GM18502 (cell line): ENCODE data around the gene TUBG1.
"Not testable (repeated sequence)": the region's sequence is repeated elsewhere in the genome, so short reads cannot be mapped to it uniquely, and the experiment has no call there.

Experiments used
- ATAC-seq: cut with Tn5 transposase; IDR thresholded peaks from one replicate; pipeline ENCODE4 v1.9.1; 2021; ENCODE audit warnings: mild to moderate bottlenecking; ENCODE audit not compliant: unreplicated experiment, poor library complexity

The TUBG1 gene

GRCh38 chr17:42621987-42622386 lies 12.5 kb downstream of the TUBG1 start:
- ATAC-seq = not testable (repeated sequence)

- no peak for ATAC-seq
These were observed 13.8 kb downstream of the TUBG1 start for GRCh38 chr17:42623271-42623670.

- no peak for ATAC-seq
These were observed 14.5 kb downstream of the TUBG1 start for GRCh38 chr17:42623732-42624596.

GRCh38 chr17:42627032-42627764 lies 17.7 kb downstream of the TUBG1 start:
- ATAC-seq = not testable (repeated sequence)

- no peak for ATAC-seq
These were observed 20.0 kb downstream of the TUBG1 start for GRCh38 chr17:42629411-42630009.

GRCh38 chr17:42632949-42633444 lies 23.5 kb downstream of the TUBG1 start:
- ATAC-seq = no peak

- no peak for ATAC-seq
These were observed 30.1 kb downstream of the TUBG1 start for GRCh38 chr17:42639525-42640113.

GRCh38 chr17:42640121-42640520 lies 30.6 kb downstream of the TUBG1 start:
- ATAC-seq = no peak

GRCh38 chr17:42642336-42642735 lies 32.9 kb downstream of the TUBG1 start:
- no peak for ATAC-seq

- no peak for ATAC-seq
These were observed 38.3 kb downstream of the TUBG1 start for GRCh38 chr17:42647778-42648177.

- ATAC-seq = no peak
These were observed 41.9 kb downstream of the TUBG1 start for GRCh38 chr17:42651392-42651791.

- no peak for ATAC-seq
These were observed 44.0 kb downstream of the TUBG1 start for GRCh38 chr17:42653179-42654124.

- no peak for ATAC-seq
These were observed 46.0 kb downstream of the TUBG1 start for GRCh38 chr17:42655528-42655927.

GRCh38 chr17:42657824-42658588 lies 48.5 kb downstream of the TUBG1 start:
- no peak for ATAC-seq

GRCh38 chr17:42659079-42659931 lies 49.8 kb downstream of the TUBG1 start, which contains the start of gene TUBG2:
TSS of gene TUBG2 (plus strand) at chr17:42659284. CDS start at chr17:42659504, 220 bp downstream.
- peak; percentile 52 for ATAC-seq

GRCh38 chr17:42659932-42660274 lies 50.4 kb downstream of the TUBG1 start:
- ATAC-seq = not testable (repeated sequence)

GRCh38 chr17:42660692-42661345 lies 51.3 kb downstream of the TUBG1 start:
- no peak for ATAC-seq
